ENCODE data around the gene DIRAS3.

DIRAS3 gene

GRCh38 chr1:68029444-68029843, 21.0 kb downstream of the DIRAS3 start:
- TF ChIP-seq CTCF (conservative IDR thresholded peaks at IDR 0.05; ENCODE audit: low read depth) = no peak
- no peak for DNase-seq (ENCODE audit: low spot score)
- ChIA-PET POLR2A (ENCODE audit: low non-redundant PET) (no interaction called here), CTCF (interaction anchor here (0.6 kb wide), 1 partner anchor 929 kb away, joined by 3 read pairs; no protein-coding TSS in a partner anchor)
- H3K27ac ChIP-seq = no peak overlapping the region

DNA sequence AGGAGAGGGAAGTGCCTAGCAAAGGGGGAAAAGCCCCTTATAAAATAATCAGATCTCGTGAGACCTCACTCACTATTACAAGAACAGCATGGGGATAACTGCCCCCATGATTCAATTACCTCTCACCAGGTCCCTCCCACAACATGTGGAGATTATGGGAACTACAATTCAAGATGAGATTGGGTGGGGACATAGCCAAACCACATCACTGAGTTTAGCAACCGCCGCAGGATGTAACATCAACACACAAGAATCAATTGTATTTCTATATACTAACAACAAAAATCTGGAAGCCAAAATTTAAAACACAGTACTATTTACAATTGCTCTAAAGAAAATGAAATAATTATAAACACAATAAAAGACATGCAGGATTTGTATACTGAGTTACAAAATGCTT, 21.9 kb downstream of the DIRAS3 start:
- ChIA-PET CTCF (no interaction called here), POLR2A (ENCODE audit: low non-redundant PET) (no interaction called here)

GRCh38 chr1:68024635-68025338, 25.6 kb downstream of the DIRAS3 start:
- POLR2A ChIA-PET (ENCODE audit: low non-redundant PET) = no interaction called here
- H3K27ac ChIP-seq = no peak overlapping the region
- no peak for TF ChIP-seq CTCF (conservative IDR thresholded peaks at IDR 0.05; ENCODE audit: low read depth)
- CTCF ChIA-PET = no interaction called here
- no peak for DNase-seq (ENCODE audit: low spot score)

More for the DNA sequence above, 21.9 kb downstream of the DIRAS3 start:
- DNase-seq (ENCODE audit: low spot score) = no peak
- no peak overlapping the region for H3K27ac ChIP-seq
- no peak for TF ChIP-seq CTCF (conservative IDR thresholded peaks at IDR 0.05; ENCODE audit: low read depth)

GRCh38 chr1:68016381-68016780, 34.0 kb downstream of the DIRAS3 start:
- no peak for TF ChIP-seq CTCF (conservative IDR thresholded peaks at IDR 0.05; ENCODE audit: low read depth)
- no peak overlapping the region for H3K27ac ChIP-seq
- ChIA-PET POLR2A (ENCODE audit: low non-redundant PET) (no interaction called here), CTCF (no interaction called here)
- no peak for DNase-seq (ENCODE audit: low spot score)

DNA sequence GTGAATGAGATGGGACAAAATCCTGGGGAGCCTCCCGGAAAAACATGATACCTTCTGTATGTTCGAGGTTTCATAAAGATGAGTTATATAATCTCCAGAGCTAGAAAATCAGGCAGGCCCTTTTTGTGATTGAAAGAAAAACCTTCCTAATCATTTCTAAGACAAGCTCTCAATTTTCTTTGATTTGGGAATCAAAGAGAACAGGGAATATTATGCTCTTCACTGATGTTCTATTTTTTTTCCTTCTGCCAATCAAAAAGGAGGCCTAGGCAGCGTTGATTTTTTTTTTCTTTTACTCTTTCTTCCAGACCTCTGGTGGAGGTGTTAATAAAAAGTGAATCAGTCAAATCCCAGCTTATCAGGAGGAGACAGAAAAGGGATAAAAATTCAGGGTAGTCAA, 34.5 kb downstream of the DIRAS3 start:
- no peak overlapping the region for H3K27ac ChIP-seq
- no peak for TF ChIP-seq CTCF (conservative IDR thresholded peaks at IDR 0.05; ENCODE audit: low read depth)
- no peak for DNase-seq (ENCODE audit: low spot score)
- CTCF ChIA-PET = no interaction called here
- POLR2A ChIA-PET (ENCODE audit: low non-redundant PET) = no interaction called here

DNA sequence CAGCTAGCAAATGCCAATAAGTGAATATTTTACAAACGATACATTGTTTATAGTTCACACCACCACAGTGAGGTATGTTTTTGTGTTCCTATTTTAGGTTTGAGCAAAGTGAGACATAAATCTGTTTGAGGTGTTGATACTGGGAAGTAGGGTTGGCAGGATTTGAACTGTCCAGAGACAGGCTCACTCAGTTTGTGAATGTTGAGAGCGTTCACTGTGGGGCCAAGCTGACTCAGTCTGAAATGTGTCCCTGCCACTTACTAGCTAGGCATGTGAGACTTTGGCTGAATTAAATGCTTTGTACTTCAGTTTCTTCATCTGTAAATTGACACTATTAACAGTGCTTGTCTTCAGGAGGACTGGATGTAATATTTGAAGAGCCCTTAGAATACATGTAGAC, 35.1 kb downstream of the DIRAS3 start:
- ChIA-PET POLR2A (ENCODE audit: low non-redundant PET) (no interaction called here), CTCF (no interaction called here)
- no peak for TF ChIP-seq CTCF (conservative IDR thresholded peaks at IDR 0.05; ENCODE audit: low read depth)
- H3K27ac ChIP-seq = no peak overlapping the region
- DNase-seq (ENCODE audit: low spot score) = no peak
